ENCODE measurements around the gene CRISPLD2.

CRISPLD2 gene

GRCh38 chr16:84950906-84951305, 131.1 kb downstream of the CRISPLD2 start:
- Histone ChIP-seq H3K27me3 (ENCODE audit: insufficient read depth, poor library complexity, severe bottlenecking) (no peaks in the 10 kb centered on the region), H3K27ac (replicated peaks) (no peak overlapping the region), H3K4me3 (replicated peaks; ENCODE audit: insufficient read depth, low read length) (no peak overlapping the region)
- TF ChIP-seq CTCF (IDR thresholded peaks at IDR 0.05; ENCODE audit: insufficient read depth, low read length): peak; percentile 22
- TF ChIP-seq SPI1 (IDR thresholded peaks at IDR 0.05; ENCODE audit: borderline replicate concordance, low read depth): no peak
- peak in 1 of 2 experiments; percentile 64 for DNase-seq (ENCODE audit: low read depth in 1 of 2, low spot score in 1 of 2)

- Histone ChIP-seq H3K4me3 (replicated peaks; ENCODE audit: insufficient read depth, low read length) (no peak overlapping the region), H3K27ac (replicated peaks) (peak overlapping the region; percentile 23), H3K27me3 (ENCODE audit: insufficient read depth, poor library complexity, severe bottlenecking) (no peaks in the 10 kb centered on the region)
- DNase-seq (ENCODE audit: low read depth in 1 of 2, low spot score in 1 of 2): peak; percentile 43 to 81
- TF ChIP-seq REST (IDR thresholded peaks at IDR 0.05; ENCODE audit: insufficient replicate concordance, low read depth) (no peak), POLR2AphosphoS5 (IDR thresholded peaks at IDR 0.05; ENCODE audit: low read depth) (no peak), SPI1 (IDR thresholded peaks at IDR 0.05; ENCODE audit: borderline replicate concordance, low read depth) (no peak), CTCF (IDR thresholded peaks at IDR 0.05; ENCODE audit: insufficient read depth, low read length) (peak; percentile 88), GABPA (IDR thresholded peaks at IDR 0.05; ENCODE audit: low read depth) (no peak)
Measured at GRCh38 chr16:84952335-84953189, 132.8 kb downstream of the CRISPLD2 start.

GRCh38 chr16:84953190-84953746, 133.5 kb downstream of the CRISPLD2 start:
- TF ChIP-seq GABPA (IDR thresholded peaks at IDR 0.05; ENCODE audit: low read depth) (no peak), POLR2AphosphoS5 (IDR thresholded peaks at IDR 0.05; ENCODE audit: low read depth) (no peak), SPI1 (IDR thresholded peaks at IDR 0.05; ENCODE audit: borderline replicate concordance, low read depth) (no peak), REST (IDR thresholded peaks at IDR 0.05; ENCODE audit: insufficient replicate concordance, low read depth) (no peak), CTCF (IDR thresholded peaks at IDR 0.05; ENCODE audit: insufficient read depth, low read length) (no peak)
- H3K27me3 ChIP-seq (ENCODE audit: insufficient read depth, poor library complexity, severe bottlenecking): no peaks in the 10 kb centered on the region
- DNase-seq (ENCODE audit: low read depth in 1 of 2, low spot score in 1 of 2): peak; percentile 41 to 57
- peak overlapping the region; percentile 23 for H3K27ac ChIP-seq (replicated peaks)
- no peak overlapping the region for H3K4me3 ChIP-seq (replicated peaks; ENCODE audit: insufficient read depth, low read length)

Measured in HL-60 (cell line).